Fibroblast of lung (primary cell): ENCODE measurements around the gene ANXA3. TPM values are rescaled to one million over a fixed set of nuclear protein-coding genes. Genes with fewer than 3 reads are reported as not detected.

Experiments used
- DNase-seq, 2 donors: peaks; one replicate each; pipeline versions ENCODE4 v3.0.0 to v3.0.0-alpha.2; 2010; ENCODE audit warnings: low read depth in 2 of 2
- H2AFZ ChIP-seq: 2 replicates; pipeline ENCODE4 v1.5.1; 2012; ENCODE audit warnings: low read length, control low read depth, inconsistent platforms
- H3K27ac ChIP-seq: 2 replicates; pipeline ENCODE4 v1.5.1; 2011; ENCODE audit warnings: low read length, control low read depth; ENCODE audit not compliant: insufficient read depth
- H3K27me3 ChIP-seq: 2 replicates; pipeline ENCODE4 v1.5.1; 2011; ENCODE audit warnings: mild to moderate bottlenecking, low read length; ENCODE audit not compliant: control insufficient read depth, insufficient read depth
- H3K36me3 ChIP-seq: 2 replicates; pipeline ENCODE4 v1.5.1; 2011; ENCODE audit warnings: low read length; ENCODE audit not compliant: control insufficient read depth, insufficient read depth
- H3K4me1 ChIP-seq: 2 replicates; pipeline ENCODE4 v1.5.1; 2011; ENCODE audit warnings: low read length; ENCODE audit not compliant: control insufficient read depth, insufficient read depth; ENCODE audit errors: extremely low read depth
- H3K4me2 ChIP-seq: 2 replicates; pipeline ENCODE4 v1.5.1; 2011; ENCODE audit warnings: low read length, control low read depth; ENCODE audit not compliant: insufficient read depth; ENCODE audit errors: extremely low read depth
- H3K4me3 ChIP-seq, 4 experiments: fragments of 200-600 bp in 1 of 4; sonication (generic) in 1 of 4; replicated peaks in 1 of 4; 2 replicates each; pipeline ENCODE4 v1.5.1; 2011 to 2016; ENCODE audit warnings: low read length in 4 of 4, low read depth in 3 of 4, mild to moderate bottlenecking in 3 of 4, control low read depth in 2 of 4, inconsistent platforms in 1 of 4, mixed read lengths in 1 of 4; ENCODE audit not compliant: insufficient read depth in 1 of 4; ENCODE audit errors: control extremely low read depth in 1 of 4
- H3K79me2 ChIP-seq: 2 replicates; pipeline ENCODE4 v1.5.1; 2012; ENCODE audit warnings: mild to moderate bottlenecking, low read length, inconsistent platforms; ENCODE audit not compliant: control insufficient read depth, insufficient read depth
- H3K9ac ChIP-seq: 2 replicates; pipeline ENCODE4 v1.5.1; 2011; ENCODE audit warnings: mild to moderate bottlenecking, low read length, control low read depth; ENCODE audit not compliant: insufficient read depth
- H3K9me3 ChIP-seq: 2 replicates; pipeline ENCODE4 v1.5.1; 2012; ENCODE audit warnings: low read depth, low read length; ENCODE audit not compliant: control insufficient read depth, insufficient read depth
- H4K20me1 ChIP-seq: 2 replicates; pipeline ENCODE4 v1.5.1; 2011; ENCODE audit warnings: low read length; ENCODE audit not compliant: control insufficient read depth, insufficient read depth; ENCODE audit errors: extremely low read depth
- EZH2 ChIP-seq: IDR thresholded peaks from 2 replicates; pipeline ENCODE4 v1.5.1; 2012; ENCODE audit warnings: low read length, control low read depth, mild to moderate bottlenecking; ENCODE audit errors: missing control alignments
- polyA plus RNA-seq, 2 donors: library from polyadenylated mRNA; depleted of rRNA in 1 of 2; stranded (reverse) in 1 of 2; unstranded in 1 of 2; fragments of >200 nt; gene quantifications; 2 replicates each; pipeline ENCODE4 v1.2.1, GENCODE V29; 2011 to 2012; ENCODE audit warnings: missing spikeins in 1 of 2
- total RNA-seq: library from RNA; depleted of rRNA; stranded (reverse); fragments of >200 nt; gene quantifications from 2 replicates; pipeline ENCODE4 v1.2.1, GENCODE V29; 2014
- TF ChIP-seq, protein P1 (sequence below), 2 donors: IDR thresholded peaks in 1 of 2; conservative IDR thresholded peaks in 1 of 2; 1 replicate in 1 of 2; 2 replicates in 1 of 2; pipeline ENCODE4 v1.5.1; 2011 to 2012; ENCODE audit warnings: low read length in 2 of 2, control low read depth in 1 of 2, inconsistent platforms in 1 of 2, low read depth in 1 of 2, mild to moderate bottlenecking in 1 of 2

Gene ANXA3
- total and polyA plus RNA-seq, 2 donors (not counting 1 experiment from before 2014, with no cell fraction given) = 9.7 to 9.9 TPM

DNA sequence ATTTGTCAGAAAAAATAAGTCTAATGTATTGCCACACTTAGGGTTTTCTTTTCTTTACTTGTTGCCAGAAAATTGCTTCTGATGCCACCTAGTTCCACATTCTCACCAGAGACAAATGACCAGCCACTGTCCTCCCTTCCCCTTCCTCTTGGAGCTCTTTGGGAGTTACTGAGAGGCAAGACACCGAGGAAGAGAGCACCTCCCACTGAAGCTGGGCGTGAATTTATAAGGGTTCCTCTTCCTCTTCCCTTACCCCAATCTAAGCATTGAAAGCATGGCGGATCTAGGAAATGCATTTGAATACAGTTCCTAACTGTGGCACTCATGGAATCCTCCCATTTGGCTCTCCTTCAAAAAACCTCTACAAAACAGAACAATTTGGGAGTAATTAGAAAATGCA, 30.0 kb downstream of the ANXA3 start:
- Histone ChIP-seq H4K20me1 (no peaks in the 10 kb centered on the region), H3K4me3 (no peak overlapping the region), H3K79me2 (no peaks in the 10 kb centered on the region), H3K4me2 (no peak overlapping the region), H3K36me3 (no peaks in the 10 kb centered on the region), H3K27ac (no peak overlapping the region), H2AFZ (no peak overlapping the region), H3K9me3 (no peaks in the 10 kb centered on the region), H3K9ac (no peak overlapping the region), H3K4me1 (no peaks in the 10 kb centered on the region), H3K27me3 (no peaks in the 10 kb centered on the region)
- DNase-seq = no peak
- TF ChIP-seq, protein P1, sequence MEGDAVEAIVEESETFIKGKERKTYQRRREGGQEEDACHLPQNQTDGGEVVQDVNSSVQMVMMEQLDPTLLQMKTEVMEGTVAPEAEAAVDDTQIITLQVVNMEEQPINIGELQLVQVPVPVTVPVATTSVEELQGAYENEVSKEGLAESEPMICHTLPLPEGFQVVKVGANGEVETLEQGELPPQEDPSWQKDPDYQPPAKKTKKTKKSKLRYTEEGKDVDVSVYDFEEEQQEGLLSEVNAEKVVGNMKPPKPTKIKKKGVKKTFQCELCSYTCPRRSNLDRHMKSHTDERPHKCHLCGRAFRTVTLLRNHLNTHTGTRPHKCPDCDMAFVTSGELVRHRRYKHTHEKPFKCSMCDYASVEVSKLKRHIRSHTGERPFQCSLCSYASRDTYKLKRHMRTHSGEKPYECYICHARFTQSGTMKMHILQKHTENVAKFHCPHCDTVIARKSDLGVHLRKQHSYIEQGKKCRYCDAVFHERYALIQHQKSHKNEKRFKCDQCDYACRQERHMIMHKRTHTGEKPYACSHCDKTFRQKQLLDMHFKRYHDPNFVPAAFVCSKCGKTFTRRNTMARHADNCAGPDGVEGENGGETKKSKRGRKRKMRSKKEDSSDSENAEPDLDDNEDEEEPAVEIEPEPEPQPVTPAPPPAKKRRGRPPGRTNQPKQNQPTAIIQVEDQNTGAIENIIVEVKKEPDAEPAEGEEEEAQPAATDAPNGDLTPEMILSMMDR (conservative IDR thresholded peaks at IDR 0.05 in 1 of 2, IDR thresholded peaks at IDR 0.05 in 1 of 2; ENCODE audit: low read depth in 1 of 2, low read length in 2 of 2) = no peak
- no peak for TF ChIP-seq EZH2

DNA sequence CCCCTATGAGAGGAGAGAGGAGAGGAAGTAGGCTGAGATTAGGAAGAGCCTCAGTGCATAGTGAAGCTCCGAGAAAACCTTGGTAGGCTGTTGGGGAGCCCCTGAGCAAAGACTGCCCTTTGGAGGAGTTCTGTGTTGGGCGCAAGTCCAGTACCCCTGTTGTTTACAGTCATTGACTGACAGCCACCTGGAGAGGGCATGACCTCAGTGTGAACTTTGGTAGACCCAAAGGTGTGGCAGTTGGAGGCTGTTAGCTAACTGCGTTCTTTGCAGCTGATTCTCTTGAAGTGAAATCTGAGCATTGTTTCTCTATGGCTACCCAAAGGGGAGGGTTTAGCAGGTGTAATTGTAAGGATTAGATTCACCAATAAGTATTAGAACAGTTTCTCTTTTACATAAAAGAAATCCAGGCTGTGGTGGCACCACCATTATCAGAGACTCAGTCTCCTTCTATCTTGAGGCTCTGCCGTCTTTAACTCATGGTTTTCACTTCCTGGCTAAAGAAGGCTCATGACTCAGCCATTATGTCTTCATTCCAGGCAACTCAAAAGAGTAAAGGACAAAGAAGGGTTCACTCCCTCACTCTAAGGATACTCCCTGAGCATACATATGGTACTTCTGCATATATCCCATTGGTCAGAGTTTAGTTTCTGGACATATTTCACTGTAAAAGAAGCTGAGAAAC, 33.4 kb downstream of the ANXA3 start:
- no peak for DNase-seq
- H3K27ac ChIP-seq = peak overlapping the region; percentile 23

DNA sequence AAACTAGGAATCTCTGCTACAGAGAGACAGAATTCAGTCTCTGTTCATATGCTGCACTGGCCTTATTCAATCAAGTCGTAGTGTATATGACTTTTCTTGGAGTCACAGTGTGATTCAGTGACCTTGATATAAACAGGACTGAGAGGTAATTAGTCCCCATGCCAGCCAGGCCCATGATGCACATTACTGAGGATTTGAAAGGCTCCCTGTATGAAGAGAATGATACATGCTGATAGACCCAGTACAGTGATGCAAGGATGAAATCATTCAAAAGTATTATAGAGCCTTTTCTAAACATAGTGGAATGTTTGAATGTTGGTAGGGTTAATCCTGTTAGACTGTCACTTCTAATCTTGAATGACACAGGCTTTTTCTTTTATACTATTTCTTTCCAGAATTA, 34.1 kb downstream of the ANXA3 start:
- no peak for TF ChIP-seq EZH2
- TF ChIP-seq, protein P1 (conservative IDR thresholded peaks at IDR 0.05 in 1 of 2, IDR thresholded peaks at IDR 0.05 in 1 of 2; ENCODE audit: low read depth in 1 of 2, low read length in 2 of 2) = no peak
- Histone ChIP-seq H3K4me2 (no peak overlapping the region), H3K36me3 (no peaks in the 10 kb centered on the region), H3K79me2 (no peaks in the 10 kb centered on the region), H2AFZ (peak overlapping the region; percentile 5), H3K4me3 (no peak overlapping the region), H3K9me3 (no peaks in the 10 kb centered on the region), H3K9ac (no peak overlapping the region), H3K27ac (peak overlapping the region; percentile 23), H4K20me1 (no peaks in the 10 kb centered on the region), H3K27me3 (no peaks in the 10 kb centered on the region), H3K4me1 (no peaks in the 10 kb centered on the region)
- peak in 1 of 2 donors; percentile 59 for DNase-seq

More for the DNA sequence above, 33.4 kb downstream of the ANXA3 start:
- no peaks in the 10 kb centered on the region for H3K9me3 ChIP-seq
- H3K27me3 ChIP-seq = no peaks in the 10 kb centered on the region
- no peaks in the 10 kb centered on the region for H3K36me3 ChIP-seq
- H3K4me1 ChIP-seq = no peaks in the 10 kb centered on the region
- no peaks in the 10 kb centered on the region for H4K20me1 ChIP-seq
- no peak for TF ChIP-seq EZH2
- TF ChIP-seq, protein P1 (conservative IDR thresholded peaks at IDR 0.05 in 1 of 2, IDR thresholded peaks at IDR 0.05 in 1 of 2; ENCODE audit: low read depth in 1 of 2, low read length in 2 of 2) = no peak
- no peak overlapping the region for H3K4me3 ChIP-seq
- H3K9ac ChIP-seq = no peak overlapping the region
- H3K79me2 ChIP-seq = no peaks in the 10 kb centered on the region
- H3K4me2 ChIP-seq = no peak overlapping the region
- H2AFZ ChIP-seq = peak overlapping the region; percentile 5
